IMR-90 (cell line): ENCODE measurements around the gene USP5. TPM values are rescaled to one million over a fixed set of nuclear protein-coding genes. Genes with fewer than 3 reads are reported as not detected.

ENCODE experiments used
- ATAC-seq: fragments of 200-7000 bp; cut with Tn5 transposase; 2 replicates; pipeline ENCODE4 v1.9.1; 2020; ENCODE audit warnings: low read depth, mild to moderate bottlenecking, moderate library complexity
- BruUV-seq: library from RNA; stranded (reverse); fragments of 400-500 nt; replicated peaks from 2 replicates; lab custom pipeline; 2021; lab: Mats Ljungman, UMichigan
- CTCF ChIA-PET: fragments of 300-600 bp; formaldehyde crosslinking; extraction: SDS; loops from one replicate; lab custom pipeline; 2021; ENCODE audit warnings: antibody characterized with exemption; lab: Yijun Ruan, JAX
- POLR2A ChIA-PET: fragments of 300-600 bp; sonication (Branson Sonifier 250); formaldehyde crosslinking; loops from one replicate; lab custom pipeline; 2022; ENCODE audit warnings: antibody characterized with exemption; ENCODE audit not compliant: unreplicated experiment; lab: Charles Lee
- DNase-seq: peaks from one replicate; pipeline ENCODE4 v3.0.0; 2013
- H2AFZ ChIP-seq: replicated peaks from 2 replicates; pipeline ENCODE3; 2013; ENCODE audit warnings: low read length, mild to moderate bottlenecking; ENCODE audit not compliant: poor library complexity
- H2AK5ac ChIP-seq: 2 replicates; pipeline ENCODE4 v1.6.1; 2013; ENCODE audit warnings: low read depth, low read length, inconsistent platforms
- H2AK9ac ChIP-seq: replicated peaks from 2 replicates; pipeline ENCODE3; 2013; ENCODE audit warnings: mild to moderate bottlenecking, low read depth, low read length, moderate library complexity; ENCODE audit not compliant: poor library complexity
- H2BK120ac ChIP-seq: 2 replicates; pipeline ENCODE4 v1.6.1; 2013; ENCODE audit warnings: low read depth, low read length, inconsistent platforms
- H2BK15ac ChIP-seq: 3 replicates; pipeline ENCODE4 v1.6.1; 2013; ENCODE audit warnings: low read depth, low read length, inconsistent platforms
- H2BK20ac ChIP-seq: 2 replicates; pipeline ENCODE4 v1.6.1; 2013; ENCODE audit warnings: low read depth, mild to moderate bottlenecking, inconsistent platforms, low read length, moderate library complexity
- H2BK5ac ChIP-seq: 2 replicates; pipeline ENCODE4 v1.6.1; 2013; ENCODE audit warnings: mild to moderate bottlenecking, low read depth, low read length, inconsistent platforms; ENCODE audit not compliant: poor library complexity, severe bottlenecking
- H3K14ac ChIP-seq: replicated peaks from 2 replicates; pipeline ENCODE4 v1.6.1; 2013; ENCODE audit warnings: low read depth, low read length, inconsistent platforms
- H3K18ac ChIP-seq: 2 replicates; pipeline ENCODE4 v1.6.1; 2013; ENCODE audit warnings: low read depth, low read length, control low read depth
- H3K23ac ChIP-seq: 2 replicates; pipeline ENCODE4 v1.6.1; 2013; ENCODE audit warnings: low read depth, low read length, inconsistent platforms
- H3K27ac ChIP-seq: 2 replicates; pipeline ENCODE4 v1.5.1; 2013; ENCODE audit warnings: mild to moderate bottlenecking, control low read depth, low read length; ENCODE audit not compliant: insufficient read depth
- H3K27me3 ChIP-seq: 2 replicates; pipeline ENCODE4 v1.6.1; 2013; ENCODE audit warnings: low read length; ENCODE audit not compliant: control insufficient read depth, insufficient read depth
- H3K36me3 ChIP-seq: 2 replicates; pipeline ENCODE4 v1.6.1; 2013; ENCODE audit warnings: low read length, mixed read lengths; ENCODE audit not compliant: control insufficient read depth, insufficient read depth
- H3K4ac ChIP-seq: 2 replicates; pipeline ENCODE4 v1.6.1; 2013; ENCODE audit warnings: low read depth, low read length, inconsistent platforms
- H3K4me1 ChIP-seq: 2 replicates; pipeline ENCODE4 v1.6.1; 2013; ENCODE audit warnings: low read length, mixed read lengths; ENCODE audit not compliant: control insufficient read depth, insufficient read depth
- H3K4me2 ChIP-seq: 2 replicates; pipeline ENCODE4 v1.6.1; 2013; ENCODE audit warnings: low read depth, mild to moderate bottlenecking, control low read depth, low read length, moderate library complexity
- H3K4me3 ChIP-seq: 2 replicates; pipeline ENCODE4 v1.5.1; 2013; ENCODE audit warnings: low read depth, mild to moderate bottlenecking, control low read depth, low read length, moderate library complexity; ENCODE audit not compliant: insufficient read depth
- H3K56ac ChIP-seq: 2 replicates; pipeline ENCODE4 v1.6.1; 2013; ENCODE audit warnings: low read length, inconsistent platforms; ENCODE audit not compliant: insufficient read depth; ENCODE audit errors: extremely low read depth
- H3K79me1 ChIP-seq, 2 experiments: 2 replicates each; pipeline ENCODE4 v1.6.1; 2013; ENCODE audit warnings: low read length in 2 of 2, inconsistent platforms in 1 of 2, low read depth in 1 of 2
- H3K9ac ChIP-seq: 2 replicates; pipeline ENCODE4 v1.6.1; 2013; ENCODE audit warnings: low read depth, low read length, control low read depth
- H3K9me1 ChIP-seq: 2 replicates; pipeline ENCODE4 v1.6.1; 2013; ENCODE audit warnings: low read length, inconsistent platforms; ENCODE audit not compliant: insufficient read depth
- H3K9me3 ChIP-seq: 2 replicates; pipeline ENCODE4 v1.6.1; 2013; ENCODE audit warnings: low read length; ENCODE audit not compliant: control insufficient read depth, insufficient read depth
- H4K20me1 ChIP-seq: 2 replicates; pipeline ENCODE4 v1.6.1; 2013; ENCODE audit warnings: low read length, inconsistent platforms; ENCODE audit not compliant: insufficient read depth
- H4K5ac ChIP-seq: 2 replicates; pipeline ENCODE4 v1.6.1; 2013; ENCODE audit warnings: mild to moderate bottlenecking, low read depth, low read length, control low read depth
- H4K8ac ChIP-seq, 2 experiments: 2 replicates each; pipeline ENCODE4 v1.6.1; 2013; ENCODE audit warnings: low read depth in 2 of 2, low read length in 2 of 2, control low read depth in 1 of 2, inconsistent platforms in 1 of 2
- H4K91ac ChIP-seq: 2 replicates; pipeline ENCODE4 v1.6.1; 2013; ENCODE audit warnings: low read depth, low read length, inconsistent platforms; ENCODE audit not compliant: insufficient read depth
- BHLHE40 ChIP-seq: fragments of 150-350 bp; IDR thresholded peaks from 2 replicates; pipeline ENCODE4 v1.6.1; 2016; ENCODE audit warnings: mild to moderate bottlenecking, low read depth, low read length
- CEBPB ChIP-seq: IDR thresholded peaks from 2 replicates; pipeline ENCODE4 v1.6.1; 2012; ENCODE audit warnings: low read depth, low read length, improper control_type of control experiment
- CHD1 ChIP-seq: IDR thresholded peaks from 2 replicates; pipeline ENCODE4 v1.6.1; 2012; ENCODE audit warnings: low read depth, low read length, improper control_type of control experiment
- ELK1 ChIP-seq: fragments of 150-350 bp; IDR thresholded peaks from 2 replicates; pipeline ENCODE4 v1.6.1; 2016; ENCODE audit warnings: low read depth, mild to moderate bottlenecking, low read length, moderate library complexity, borderline replicate concordance
- FOS ChIP-seq: fragments of 150-350 bp; IDR thresholded peaks from 2 replicates; pipeline ENCODE4 v1.6.1; 2016; ENCODE audit warnings: low read depth, low read length
- MAFK ChIP-seq: IDR thresholded peaks from 2 replicates; pipeline ENCODE4 v1.6.1; 2012; ENCODE audit warnings: low read depth, low read length, improper control_type of control experiment
- MAZ ChIP-seq: IDR thresholded peaks from 2 replicates; pipeline ENCODE4 v1.6.1; 2012; ENCODE audit warnings: low read depth, mild to moderate bottlenecking, low read length, improper control_type of control experiment, moderate library complexity, borderline replicate concordance
- MXI1 ChIP-seq: IDR thresholded peaks from 2 replicates; pipeline ENCODE4 v1.6.1; 2012; ENCODE audit warnings: low read depth, mild to moderate bottlenecking, low read length, moderate library complexity, borderline replicate concordance
- NFE2L2 ChIP-seq: fragments of 150-350 bp; IDR thresholded peaks from 2 replicates; pipeline ENCODE4 v1.6.1; 2016; ENCODE audit warnings: low read depth, mild to moderate bottlenecking, low read length
- RCOR1 ChIP-seq: IDR thresholded peaks from 2 replicates; pipeline ENCODE4 v1.6.1; 2012; ENCODE audit warnings: mild to moderate bottlenecking, low read length, improper control_type of control experiment; ENCODE audit not compliant: insufficient replicate concordance
- RFX5 ChIP-seq: IDR thresholded peaks from 2 replicates; pipeline ENCODE4 v1.8.0; 2012; ENCODE audit warnings: low read depth, mild to moderate bottlenecking, low read length, moderate library complexity
- SMC3 ChIP-seq: fragments of 150-350 bp; IDR thresholded peaks from 2 replicates; pipeline ENCODE4 v1.6.1; 2016; ENCODE audit warnings: low read depth, mild to moderate bottlenecking, antibody characterized with exemption, low read length, moderate library complexity
- WGBS, 2 experiments: methylation state at CpG; one replicate each; pipeline versions ENCODE4 v1.1.5 to v1.1.7; 2013; ENCODE audit warnings: missing lambda C conversion rate in 2 of 2; ENCODE audit not compliant: insufficient read length in 1 of 2; ENCODE audit errors: extremely low coverage in 2 of 2; 5-methylcytosine and 5-hydroxymethylcytosine counted together
- dilution Hi-C: fragments of 300-500 bp; cut with HindIII; formaldehyde crosslinking; loops from one replicate; pipeline ENCODE4 v1.14.3; 2018; ENCODE audit warnings: low sequenced_read_pairs; ENCODE audit not compliant: unreplicated experiment
- in situ Hi-C: fragments of 300-500 bp; cut with MboI; formaldehyde crosslinking; loops from 3 replicates; pipeline ENCODE4 v1.14.3; 2019; ENCODE audit warnings: low sequenced_read_pairs, inconsistent platforms, mixed read lengths
- intact Hi-C: fragments of 100-400 bp; cut with micrococcal nuclease; formaldehyde crosslinking; loops from 2 replicates; pipeline ENCODE4 v1.10.0; 2022
- polyA plus RNA-seq, 3 experiments: library from polyadenylated mRNA; depleted of rRNA; stranded (reverse); fragments of >200 nt; gene quantifications; 2 replicates each; pipeline ENCODE4 v1.2.3, GENCODE V29; 2012; ENCODE audit warnings: low replicate concordance in 1 of 3
- total RNA-seq: library from RNA; depleted of rRNA; stranded (reverse); fragments of >200 nt; gene quantifications from 2 replicates; pipeline ENCODE4 v1.2.3, GENCODE V29; 2012
- TF ChIP-seq, protein P1 (sequence below): fragments of 150-350 bp; IDR thresholded peaks from 2 replicates; pipeline ENCODE4 v1.6.1; 2017; ENCODE audit warnings: mild to moderate bottlenecking, antibody characterized with exemption, low read length, low read depth

The USP5 gene
- total and polyA plus RNA-seq, 2 of the 4 experiments (the other 2 are of a cell fraction) = 69.7 to 125 TPM

GRCh38 chr12:6816598-6816997, 35.4 kb upstream of the USP5 start:
- Histone ChIP-seq H2AK9ac (no peak overlapping the region), H4K20me1 (no peaks in the 10 kb centered on the region), H3K4me1 (peaks cover 4% of the 10 kb centered on the region; the same call in 1 of the 2 replicates), H3K27me3 (0 out of 2 replicates have a peak, but pooled peaks cover 2% of the 10 kb centered on the region), H3K4me3 (no peak overlapping the region), H4K5ac (no peak overlapping the region), H3K9me3 (no peaks in the 10 kb centered on the region), H3K27ac (no peak overlapping the region), H3K56ac (no peak overlapping the region), H3K4ac (no peak overlapping the region), H3K9me1 (peaks cover 4% of the 10 kb centered on the region; the same call in 1 of the 2 replicates), H3K23ac (no peak overlapping the region), H3K79me1 (0 out of 4 replicates have a peak, but pooled peaks cover 0 to 3% of the 10 kb centered on the region in 2 experiments), H3K18ac (no peak overlapping the region), H3K4me2 (no peak overlapping the region), H4K8ac (no peak overlapping the region), H2BK15ac (no peak overlapping the region), H4K91ac (no peak overlapping the region), H2BK5ac (no peak overlapping the region), H3K14ac (no peak overlapping the region), H3K9ac (no peak overlapping the region), H2BK120ac (no peak overlapping the region), H3K36me3 (peaks cover 3% of the 10 kb centered on the region), H2AFZ (no peak overlapping the region), H2AK5ac (no peak overlapping the region), H2BK20ac (no peak overlapping the region)
- in situ Hi-C loops = no loop called here
- ATAC-seq (no peak), DNase-seq (no peak)
- TF ChIP-seq BHLHE40 (no peak), SMC3 (no peak), FOS (no peak), NFE2L2 (no peak), CEBPB (no peak), CHD1 (no peak), ELK1 (no peak), MAZ (no peak), RCOR1 (no peak), RFX5 (no peak), MAFK (no peak), MXI1 (no peak)
- TF ChIP-seq, protein P1, sequence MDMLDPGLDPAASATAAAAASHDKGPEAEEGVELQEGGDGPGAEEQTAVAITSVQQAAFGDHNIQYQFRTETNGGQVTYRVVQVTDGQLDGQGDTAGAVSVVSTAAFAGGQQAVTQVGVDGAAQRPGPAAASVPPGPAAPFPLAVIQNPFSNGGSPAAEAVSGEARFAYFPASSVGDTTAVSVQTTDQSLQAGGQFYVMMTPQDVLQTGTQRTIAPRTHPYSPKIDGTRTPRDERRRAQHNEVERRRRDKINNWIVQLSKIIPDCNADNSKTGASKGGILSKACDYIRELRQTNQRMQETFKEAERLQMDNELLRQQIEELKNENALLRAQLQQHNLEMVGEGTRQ = no peak
- intact Hi-C loops = no loop called here
- dilution Hi-C loops = no loop called here
- BruUV-seq = no TSS peak
- ChIA-PET POLR2A (no interaction called here), CTCF (no interaction called here)
- 70% methylated on average over 2 of the region's 3 CpGs; no CpG with 5 or more reads in 1 of the 2 experiments for WGBS, 2 experiments
